Epithelial cell of proximal tubule (primary cell): ENCODE results near the gene NTMT1. TPM values are rescaled to one million over a fixed set of nuclear protein-coding genes. Genes with fewer than 3 reads are reported as not detected.
A peak's percentile ranks its signal among the peaks of the same experiment; 100 is the strongest.

Experiments
- DNase-seq: peaks from one replicate; pipeline ENCODE4 v3.0.0-alpha.2; 2011; ENCODE audit warnings: low read depth
- H3K4me3 ChIP-seq: 2 replicates; pipeline ENCODE4 v1.5.1; 2011; ENCODE audit warnings: low read depth, mild to moderate bottlenecking, low read length
- CTCF ChIP-seq: conservative IDR thresholded peaks from 2 replicates; pipeline ENCODE4 v1.5.1; 2012; ENCODE audit warnings: low read depth, mild to moderate bottlenecking, low read length
- total RNA-seq: library from RNA; depleted of rRNA; stranded (reverse); fragments of >200 nt; gene quantifications from 2 replicates; pipeline ENCODE4 v1.2.3, GENCODE V29; 2015

The NTMT1 gene
- total RNA-seq, 1 donor from 2014 or later, result 37.9 TPM

DNA sequence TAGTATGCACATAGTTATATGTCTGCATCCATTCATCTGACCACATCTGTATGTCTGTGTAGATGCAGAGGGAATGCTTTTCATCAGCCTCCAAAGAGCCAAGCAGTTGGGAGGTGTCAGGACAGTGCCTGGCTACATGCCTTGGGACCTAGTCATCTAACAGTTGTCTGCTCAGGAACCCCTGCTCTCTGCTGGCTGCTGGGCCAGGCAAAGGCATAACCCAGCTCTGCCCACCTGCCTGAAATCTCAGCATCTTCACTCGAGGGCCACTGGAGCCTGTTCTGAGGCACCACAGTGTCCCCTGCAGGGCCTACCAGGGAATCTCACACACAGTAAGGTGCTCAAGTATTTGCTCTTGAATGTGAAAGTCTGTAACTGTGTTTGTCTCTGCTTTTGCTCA lies 8.8 kb upstream of the NTMT1 start:
- no peak for DNase-seq
- peak; percentile 80 for TF ChIP-seq CTCF
- H3K4me3 ChIP-seq, result no peak overlapping the region

GRCh38 chr9:129619787-129620668 lies 5.9 kb upstream of the NTMT1 start:
- peak; percentile 11 for TF ChIP-seq CTCF
- peak overlapping the region; percentile 59 for H3K4me3 ChIP-seq
- DNase-seq, result no peak

GRCh38 chr9:129620669-129621295 lies 5.2 kb upstream of the NTMT1 start, which contains the start of gene C9orf50:
Gene C9orf50 (minus strand): TSS chr9:129621101. CDS start chr9:129620574, 527 bp downstream.
- no peak for TF ChIP-seq CTCF
- H3K4me3 ChIP-seq, result peak within 1 kb of the TSS; percentile 59

GRCh38 chr9:129623331-129623730 lies 2.6 kb upstream of the NTMT1 start:
- no peak overlapping the region for H3K4me3 ChIP-seq
- DNase-seq, result no peak
- TF ChIP-seq CTCF, result no peak

More at GRCh38 chr9:129620669-129621295, 5.2 kb upstream of the NTMT1 start, which contains the start of gene C9orf50:
- DNase-seq, result no peak

DNA sequence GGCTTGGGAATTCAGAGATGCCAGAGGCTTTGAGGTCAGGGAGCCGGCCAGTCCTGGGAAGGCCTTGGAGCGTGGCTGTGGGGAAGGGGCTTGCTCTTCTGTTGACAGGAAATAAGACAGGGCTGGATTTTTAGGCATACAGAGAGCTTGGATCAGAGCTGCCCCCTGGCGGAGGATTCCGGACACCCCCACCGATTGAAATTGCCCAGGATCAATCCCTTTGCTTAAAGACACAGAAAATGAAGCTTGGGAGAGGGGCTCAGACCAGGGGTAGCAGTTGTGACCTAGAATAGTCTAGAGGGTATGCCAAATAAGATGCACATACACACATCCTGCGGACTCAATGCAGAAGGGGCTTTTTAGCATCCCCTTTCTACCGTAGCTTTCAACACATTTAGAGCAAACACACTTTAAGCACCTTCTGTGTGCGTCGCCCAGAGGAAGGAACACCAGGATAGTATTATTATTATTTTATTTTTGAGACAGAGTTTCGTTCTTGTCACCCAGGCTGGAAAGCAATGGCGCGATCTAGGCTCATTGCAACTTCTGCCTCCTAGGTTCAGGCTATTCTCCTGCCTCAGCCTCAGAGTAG lies 1.7 kb upstream of the NTMT1 start:
- DNase-seq, result no peak
- peak; percentile 88 for TF ChIP-seq CTCF
- H3K4me3 ChIP-seq, result no peak overlapping the region

DNA sequence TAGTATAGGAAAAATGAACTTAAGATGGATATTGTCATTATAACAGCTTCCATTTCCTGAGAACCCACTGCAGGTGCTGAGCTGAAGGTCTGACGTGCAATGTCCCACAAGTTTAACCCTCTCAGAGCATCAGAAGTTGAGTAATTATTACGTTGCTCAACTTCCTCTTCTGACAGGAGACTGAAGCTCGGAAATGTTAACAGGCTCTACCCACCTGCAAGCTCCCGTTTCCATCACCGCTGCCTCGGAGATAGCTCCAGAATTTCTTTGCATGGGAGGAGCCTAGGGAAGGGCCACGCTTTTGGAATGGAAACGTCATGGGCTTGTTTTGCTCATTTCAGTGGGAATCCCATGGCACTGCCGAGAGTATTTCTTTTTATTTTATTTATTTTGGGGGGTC lies 1.0 kb upstream of the NTMT1 start:
- no peak overlapping the region for H3K4me3 ChIP-seq
- no peak for DNase-seq
- no peak for TF ChIP-seq CTCF
